SK-N-SH treated with all-trans-retinoic acid at 6 μM for 48 hours (cell line): ENCODE measurements around the gene FBXO47.

Experiments used
- OSR1 ChIP-seq: fragments of 250-450 bp; sonication (Bioruptor Pico); IDR thresholded peaks from 2 replicates; pipeline ENCODE4 v1.8.0; 2022; ENCODE audit warnings: moderate library complexity, mild to moderate bottlenecking, inconsistent platforms
- PATZ1 ChIP-seq: fragments of 250-450 bp; sonication (Bioruptor Pico); IDR thresholded peaks from 2 replicates; pipeline ENCODE4 v1.8.0; 2020; ENCODE audit warnings: mild to moderate bottlenecking, moderate library complexity, borderline replicate concordance
- RARB ChIP-seq: fragments of 250-450 bp; sonication (Bioruptor Pico); IDR thresholded peaks from 2 replicates; pipeline ENCODE4 v1.8.0; 2021; ENCODE audit warnings: mild to moderate bottlenecking, moderate library complexity
- TCF4 ChIP-seq: fragments of 250-450 bp; sonication (Bioruptor Pico); IDR thresholded peaks from 2 replicates; pipeline ENCODE4 v1.8.0; 2021; ENCODE audit warnings: mild to moderate bottlenecking, moderate library complexity, borderline replicate concordance
- ZFP30 ChIP-seq: fragments of 450-650 bp; formaldehyde crosslinking; IDR thresholded peaks from 2 replicates; pipeline ENCODE4 v1.5.0; 2022; ENCODE audit warnings: mild to moderate bottlenecking, moderate library complexity
- ZNF70 ChIP-seq: fragments of 450-650 bp; formaldehyde crosslinking; IDR thresholded peaks from 2 replicates; pipeline ENCODE4 v1.5.0; 2020; ENCODE audit warnings: mild to moderate bottlenecking, moderate library complexity
- TF ChIP-seq, protein P1 (sequence below): fragments of 250-450 bp; sonication (Bioruptor Pico); IDR thresholded peaks from 2 replicates; pipeline ENCODE4 v1.8.0; 2021; ENCODE audit warnings: low read depth, mild to moderate bottlenecking, moderate library complexity, borderline replicate concordance

DNA sequence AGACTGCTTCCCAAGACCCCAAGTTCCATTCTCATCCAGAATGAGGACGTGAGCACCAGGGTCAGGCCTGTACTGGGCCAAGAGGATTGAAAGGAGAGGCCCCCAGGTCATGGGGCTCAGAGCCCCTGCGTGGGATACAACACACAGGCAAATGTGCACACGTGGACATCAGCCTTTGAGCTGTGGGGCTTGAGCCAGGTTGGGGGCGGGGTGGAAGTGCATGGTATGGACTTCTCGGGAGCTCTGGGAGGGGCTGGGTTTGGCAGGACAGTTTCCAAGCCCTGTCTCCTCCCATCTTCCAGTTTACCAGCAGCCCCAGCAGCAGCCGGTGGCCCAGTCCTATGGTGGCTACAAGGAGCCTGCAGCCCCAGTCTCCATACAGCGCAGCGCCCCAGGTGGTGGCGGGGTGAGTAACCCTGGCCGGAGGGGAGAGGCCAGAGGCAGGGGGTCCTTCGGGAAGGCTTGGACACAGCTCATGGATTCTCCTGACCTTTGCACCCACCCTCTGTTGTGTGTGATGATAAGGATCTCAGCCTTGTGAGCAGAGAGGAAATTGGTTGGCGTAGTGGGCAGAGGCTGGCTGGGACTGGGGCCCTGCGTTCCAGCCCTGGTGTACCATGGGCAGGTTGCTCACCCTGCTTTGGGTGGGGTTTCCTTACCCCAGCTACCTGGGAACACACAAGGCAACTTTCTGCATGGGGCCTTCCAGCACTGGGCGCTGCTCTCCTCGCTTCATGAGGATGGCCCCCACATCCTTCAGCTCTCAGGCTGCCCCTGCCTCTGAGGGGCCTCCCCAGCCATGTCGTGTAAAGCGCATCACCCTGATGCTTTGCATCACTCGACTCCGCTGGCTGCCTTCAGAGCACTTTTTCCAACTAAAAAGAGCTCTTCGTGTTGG, 52.2 kb downstream of the FBXO47 start:
- no peak for TF ChIP-seq RARB (CRISPR knock-in tag)
- TF ChIP-seq PATZ1 (CRISPR knock-in tag), result no peak
- no peak for TF ChIP-seq ZNF70 (CRISPR knock-in tag)
- TF ChIP-seq, protein P1, sequence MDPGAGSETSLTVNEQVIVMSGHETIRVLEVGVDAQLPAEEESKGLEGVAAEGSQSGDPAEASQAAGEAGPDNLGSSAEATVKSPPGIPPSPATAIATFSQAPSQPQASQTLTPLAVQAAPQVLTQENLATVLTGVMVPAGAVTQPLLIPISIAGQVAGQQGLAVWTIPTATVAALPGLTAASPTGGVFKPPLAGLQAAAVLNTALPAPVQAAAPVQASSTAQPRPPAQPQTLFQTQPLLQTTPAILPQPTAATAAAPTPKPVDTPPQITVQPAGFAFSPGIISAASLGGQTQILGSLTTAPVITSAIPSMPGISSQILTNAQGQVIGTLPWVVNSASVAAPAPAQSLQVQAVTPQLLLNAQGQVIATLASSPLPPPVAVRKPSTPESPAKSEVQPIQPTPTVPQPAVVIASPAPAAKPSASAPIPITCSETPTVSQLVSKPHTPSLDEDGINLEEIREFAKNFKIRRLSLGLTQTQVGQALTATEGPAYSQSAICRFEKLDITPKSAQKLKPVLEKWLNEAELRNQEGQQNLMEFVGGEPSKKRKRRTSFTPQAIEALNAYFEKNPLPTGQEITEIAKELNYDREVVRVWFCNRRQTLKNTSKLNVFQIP (CRISPR knock-in tag), result no peak
- TF ChIP-seq OSR1, result no peak
- no peak for TF ChIP-seq TCF4 (CRISPR knock-in tag)
- TF ChIP-seq ZFP30 (CRISPR knock-in tag), result no peak
